Ecto neural progenitor cell (in vitro differentiated cells): ENCODE measurements around the gene NTM.

Experiments used
- DNase-seq: peaks from one replicate; pipeline ENCODE4 v3.0.0-alpha.2; 2018; ENCODE audit warnings: low spot score

Gene NTM

DNA sequence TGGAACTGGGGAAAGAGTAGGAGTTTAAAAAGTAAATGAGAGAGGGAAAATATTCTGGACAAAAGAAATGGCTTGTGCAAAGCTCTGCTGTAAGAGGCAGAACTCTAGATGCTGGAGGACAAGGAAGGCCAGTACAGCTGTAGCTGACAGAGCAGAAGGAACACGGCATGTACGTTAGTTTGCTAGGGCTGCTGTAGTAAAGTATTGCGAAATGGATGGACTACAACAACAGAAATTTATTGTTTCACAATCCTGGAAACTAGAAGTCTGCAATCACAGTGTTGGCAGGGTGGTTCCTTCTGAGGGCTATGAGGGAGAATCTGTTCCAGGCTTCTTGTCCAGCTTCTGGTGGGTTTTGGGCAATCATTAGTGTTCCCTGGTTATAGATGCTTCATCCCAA, 454.4 kb downstream of the NTM start:
- no peak for DNase-seq

DNA sequence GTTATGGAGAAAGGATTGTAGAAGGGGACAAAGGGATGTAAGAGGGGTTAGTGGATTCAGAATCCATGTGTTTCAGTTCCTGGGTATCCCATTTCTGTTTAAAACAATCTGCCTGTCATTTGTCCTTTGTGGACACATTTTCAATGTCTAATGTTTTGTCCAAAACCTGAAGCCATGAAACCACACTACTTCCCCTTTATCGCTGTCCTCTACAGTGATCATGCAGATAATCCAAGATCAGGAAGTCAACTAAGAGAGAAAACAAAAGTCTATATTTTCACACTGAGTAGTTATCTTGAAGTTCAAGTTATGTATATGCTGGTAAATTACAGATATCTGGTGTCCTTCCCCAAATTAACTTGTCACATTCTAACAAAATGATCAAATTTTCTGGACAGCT, 457.0 kb downstream of the NTM start:
- no peak for DNase-seq

DNA sequence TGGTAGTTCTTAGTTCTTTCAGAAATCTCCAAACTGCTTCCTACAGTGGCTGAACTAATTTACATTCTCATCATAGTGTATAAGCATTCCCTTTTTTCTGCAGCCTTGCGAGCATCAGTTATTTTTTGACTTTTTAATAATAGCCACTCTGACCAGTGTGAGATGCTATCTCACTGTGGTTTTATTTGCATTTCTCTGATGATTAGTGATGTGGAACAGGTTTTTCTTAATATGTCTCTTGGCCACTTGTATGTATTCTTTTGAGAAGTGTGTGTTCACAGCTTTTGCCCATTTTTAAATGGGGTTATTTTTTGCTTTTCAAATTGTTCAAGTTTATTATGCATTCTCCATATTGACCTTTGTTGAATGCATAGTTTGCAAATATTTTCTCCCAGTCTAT, 459.3 kb downstream of the NTM start:
- no peak for DNase-seq

DNA sequence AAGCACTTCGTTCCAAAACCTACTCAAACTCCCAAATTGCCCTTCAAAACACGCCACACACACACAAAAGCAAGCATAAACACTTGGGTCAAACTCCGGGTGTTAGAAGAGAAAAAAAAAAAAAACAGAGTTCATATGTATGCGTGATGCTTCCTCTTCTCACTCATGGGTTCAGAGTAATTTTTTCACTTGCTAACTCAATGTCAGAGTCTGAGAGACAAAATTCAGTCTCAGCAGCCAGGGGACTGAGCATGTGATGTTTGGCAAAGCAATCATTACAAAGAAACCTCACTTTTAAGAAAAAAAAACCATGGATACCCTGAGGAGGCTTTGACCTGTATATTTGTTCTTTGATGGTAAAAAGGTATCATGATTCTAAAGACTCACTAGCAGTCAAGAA, 461.7 kb downstream of the NTM start:
- DNase-seq, result no peak

DNA sequence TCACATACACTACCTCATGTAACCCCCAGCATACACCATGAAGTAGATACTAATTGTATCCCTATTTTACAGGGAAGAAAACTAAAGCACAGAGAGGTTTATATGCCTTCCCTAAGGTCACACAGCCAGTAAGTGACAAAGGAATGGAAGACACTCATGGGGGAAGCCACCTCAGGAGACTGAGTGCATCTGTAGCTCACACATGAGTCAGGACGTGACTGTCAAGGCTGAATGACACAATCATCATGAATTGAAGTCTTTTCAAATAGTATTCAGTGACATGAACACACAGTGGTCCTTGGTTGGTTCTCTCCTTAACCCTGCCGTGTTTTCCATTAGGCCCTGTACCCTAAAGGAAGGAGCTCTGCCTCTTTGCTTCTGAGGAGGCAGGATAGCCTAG, 463.0 kb downstream of the NTM start:
- DNase-seq, result no peak

DNA sequence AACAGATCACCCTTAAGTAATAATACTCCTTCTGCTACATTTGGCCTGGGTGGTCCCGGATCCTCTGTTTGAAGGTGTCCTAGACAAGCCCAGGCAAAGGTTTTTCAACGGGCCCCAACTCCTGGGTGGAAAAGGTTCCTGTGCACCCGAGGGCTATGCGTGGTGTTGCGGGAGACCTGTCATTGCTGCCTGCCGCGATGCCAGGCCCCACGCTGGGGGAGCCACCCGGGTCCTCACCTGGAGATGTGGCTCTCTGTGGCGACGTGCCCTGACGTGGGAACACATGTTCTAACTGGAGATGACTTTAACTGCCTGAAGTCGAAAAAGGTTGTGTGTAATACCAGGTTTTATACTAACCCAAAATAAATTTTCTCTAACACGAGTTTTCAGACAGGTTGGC, 467.1 kb downstream of the NTM start:
- DNase-seq, result no peak

DNA sequence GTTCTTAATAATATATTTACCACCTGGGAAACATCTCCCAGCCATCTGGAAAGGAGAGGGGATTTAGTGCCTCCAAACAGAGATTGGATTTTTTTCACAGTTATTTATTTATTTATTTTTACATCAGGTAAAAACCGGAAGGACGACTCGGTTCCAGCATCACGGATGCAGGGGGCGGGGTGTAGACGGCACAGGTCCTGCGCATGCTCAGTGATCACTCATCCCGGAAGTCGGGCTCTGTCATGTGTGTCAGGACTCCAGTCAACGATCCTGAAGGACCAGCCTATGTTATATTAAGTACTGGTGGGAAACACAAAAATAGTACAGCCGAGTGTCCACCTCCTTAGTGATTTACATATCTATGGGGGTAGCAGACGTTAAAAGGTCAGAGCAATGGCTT, 467.6 kb downstream of the NTM start:
- no peak for DNase-seq

DNA sequence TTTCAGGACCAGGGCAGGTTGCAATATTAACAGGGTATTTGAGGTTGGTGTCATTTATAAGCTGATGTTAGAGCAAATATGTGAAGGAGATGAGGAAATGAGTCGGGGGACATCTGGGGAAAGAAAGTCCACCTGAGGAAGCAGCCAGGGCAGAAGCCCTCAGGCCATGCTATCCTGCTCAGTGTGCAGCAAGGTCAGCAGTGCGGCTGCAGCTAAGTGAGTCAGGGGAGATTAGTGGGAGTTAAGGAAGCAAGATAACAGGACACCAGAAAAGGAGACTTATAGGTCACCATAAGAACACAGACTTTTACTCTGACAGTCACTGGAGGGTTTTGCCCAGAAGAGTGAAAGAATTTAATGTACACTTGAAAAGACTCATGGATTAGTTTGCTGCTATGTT, 468.9 kb downstream of the NTM start:
- DNase-seq, result no peak

DNA sequence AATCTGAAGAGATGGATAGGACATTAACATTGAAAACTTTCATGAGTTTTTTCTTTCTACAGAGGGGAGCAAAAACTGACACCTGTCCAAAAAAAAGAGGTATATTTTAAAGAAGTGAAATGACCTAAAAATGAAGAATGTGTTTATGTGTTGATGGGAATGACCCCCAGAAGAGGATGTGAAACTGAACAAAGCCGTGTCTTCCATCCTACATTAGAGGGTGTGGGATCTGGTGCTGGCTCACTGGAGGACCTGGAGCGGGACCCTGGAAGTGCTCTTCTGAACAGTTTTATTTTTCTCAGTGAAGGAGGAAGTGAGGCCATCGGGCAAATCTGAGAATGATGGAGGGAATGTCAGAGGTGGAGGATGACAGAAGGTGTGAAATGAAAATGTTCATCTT, 470.1 kb downstream of the NTM start:
- DNase-seq, result no peak

DNA sequence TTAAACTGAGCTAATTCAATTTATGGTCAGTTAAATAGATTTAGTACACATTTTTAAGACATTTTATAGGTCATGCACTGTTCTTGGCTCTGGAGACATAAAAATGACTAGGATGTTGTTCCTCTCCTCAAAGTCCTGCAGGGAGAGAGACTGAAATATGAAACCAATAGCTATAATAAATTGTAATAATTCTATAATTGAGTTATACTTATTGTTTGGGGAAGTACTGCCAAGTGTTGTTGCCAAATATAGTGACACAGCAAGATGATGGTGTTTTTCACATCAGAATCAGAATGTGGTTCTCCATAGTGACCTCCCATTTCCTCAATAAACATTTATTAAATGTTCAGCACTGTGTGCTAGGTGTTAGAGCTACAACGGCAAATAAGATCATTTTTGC, 470.6 kb downstream of the NTM start:
- no peak for DNase-seq

DNA sequence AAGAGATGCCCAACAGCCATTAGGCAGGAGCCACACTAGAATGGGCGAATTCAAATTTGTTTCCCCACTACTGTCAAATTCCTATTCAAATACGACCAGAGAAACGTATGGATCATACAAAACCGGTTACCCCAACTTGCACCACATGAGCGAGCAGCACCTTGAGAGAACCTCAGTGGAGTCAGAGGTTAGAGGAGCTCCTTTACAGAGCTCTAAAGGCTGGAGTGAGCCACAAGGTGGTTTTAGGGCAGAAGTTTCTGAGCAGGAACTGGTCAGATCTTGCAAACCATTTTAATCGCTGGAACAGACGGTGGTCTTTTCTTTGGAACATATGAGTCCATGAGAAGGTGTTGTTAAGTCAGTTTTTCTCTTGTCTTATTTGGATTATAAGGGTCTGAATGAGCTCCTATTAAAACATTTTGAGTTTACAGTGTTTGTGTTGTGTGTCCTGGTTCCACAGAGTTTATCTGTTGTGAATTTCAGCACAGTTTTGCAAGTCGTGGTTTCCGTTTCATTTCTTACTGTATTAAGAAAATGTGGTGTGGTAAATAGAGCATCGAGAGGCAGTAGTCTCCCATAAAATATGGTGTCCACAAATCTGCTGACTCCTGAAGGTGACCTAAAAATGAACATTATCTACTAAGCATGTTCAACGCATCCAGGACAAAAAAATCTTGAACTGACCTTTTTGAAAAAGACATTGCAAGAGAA, 471.7 kb downstream of the NTM start:
- DNase-seq, result no peak

DNA sequence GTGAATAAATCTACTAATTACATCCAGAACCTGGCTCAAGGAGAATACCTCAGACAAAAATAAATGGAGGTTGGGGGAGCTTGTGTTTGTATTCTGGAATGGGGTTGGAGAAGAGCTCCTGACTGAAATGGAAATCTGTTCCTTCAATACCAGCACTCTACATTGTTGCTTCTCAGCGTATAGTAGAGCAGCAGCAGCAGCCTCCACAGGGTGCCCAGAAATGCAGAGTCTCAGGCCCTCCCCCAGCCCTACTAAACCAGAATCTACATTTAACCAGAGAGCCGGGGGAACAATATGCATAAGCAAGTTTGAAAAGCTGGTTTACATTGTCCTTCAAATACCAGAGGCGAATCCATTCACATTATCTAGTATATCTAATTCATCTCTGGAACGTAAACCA, 474.8 kb downstream of the NTM start:
- no peak for DNase-seq

DNA sequence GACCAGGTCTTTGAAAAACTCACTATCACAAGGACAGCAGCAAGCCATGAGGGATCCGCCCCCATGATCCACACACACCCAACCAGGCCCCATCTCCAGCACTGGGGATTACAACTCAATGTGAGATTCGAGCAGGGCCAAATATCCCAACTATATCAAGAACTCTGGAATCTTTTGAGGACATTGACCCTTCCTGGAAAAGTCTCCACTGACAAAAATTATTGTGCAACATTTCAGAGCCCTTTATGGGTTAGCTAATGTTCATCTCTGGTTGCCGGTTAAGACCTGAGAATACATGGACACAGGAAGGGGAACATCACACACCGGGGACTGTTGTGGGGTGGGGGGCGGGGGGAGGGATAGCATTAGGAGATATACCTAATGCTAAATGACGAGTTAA, 479.1 kb downstream of the NTM start:
- no peak for DNase-seq

DNA sequence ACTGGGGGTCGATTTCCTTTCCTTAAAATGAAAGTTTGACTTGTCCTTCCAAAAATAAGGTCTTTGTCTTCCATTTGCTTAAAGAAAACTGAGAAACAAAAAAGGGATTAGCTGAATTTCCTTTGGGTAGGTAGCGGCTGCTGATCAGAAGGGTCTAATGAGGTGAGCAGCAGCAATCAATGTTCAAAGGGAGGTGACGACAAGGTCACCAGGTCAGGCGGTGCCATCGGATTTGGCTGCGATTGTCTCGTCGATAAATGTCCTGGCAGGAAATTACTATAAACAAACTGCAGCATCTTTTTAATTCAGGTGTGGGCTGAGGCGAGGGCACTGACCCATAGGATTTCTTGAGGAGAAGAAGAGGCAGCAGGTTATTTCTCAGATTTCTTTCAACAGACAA, 480.1 kb downstream of the NTM start:
- no peak for DNase-seq

DNA sequence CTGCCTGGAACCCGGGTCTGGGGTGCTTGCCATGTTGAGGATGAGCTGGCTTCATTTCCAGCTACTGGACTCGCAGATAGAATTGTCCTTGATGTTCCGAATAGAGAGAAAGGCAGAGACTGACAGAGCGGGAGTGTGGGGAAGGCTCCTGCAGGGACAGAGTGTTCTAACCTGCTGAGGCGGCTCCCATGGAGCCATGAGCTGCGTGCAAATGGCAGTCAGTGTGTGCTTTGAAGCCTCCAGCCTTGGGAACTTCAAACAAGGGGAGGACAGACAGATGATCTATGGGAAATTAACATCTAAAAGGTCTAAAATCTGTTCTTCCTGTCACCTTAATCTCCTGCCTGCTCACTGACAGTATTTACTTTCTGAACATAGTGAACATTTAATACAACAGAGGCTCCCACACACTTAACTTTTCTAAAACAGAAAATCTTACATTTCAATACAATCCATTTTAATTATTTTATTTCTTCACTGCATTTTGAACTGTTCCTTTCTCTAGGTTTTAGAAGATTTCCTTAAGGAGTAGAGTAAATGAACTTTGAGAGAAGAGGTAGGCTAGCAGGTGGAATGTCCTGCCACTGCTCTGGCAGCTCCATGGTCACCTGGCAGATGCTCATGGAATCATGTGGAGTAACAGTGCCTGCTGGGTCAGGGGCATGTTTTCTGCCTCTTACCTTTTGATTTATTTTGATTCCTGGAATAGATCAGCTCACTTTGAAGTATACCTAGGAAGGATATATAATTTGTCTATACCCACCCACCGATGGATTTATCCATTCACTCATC, 481.7 kb downstream of the NTM start:
- DNase-seq, result no peak

DNA sequence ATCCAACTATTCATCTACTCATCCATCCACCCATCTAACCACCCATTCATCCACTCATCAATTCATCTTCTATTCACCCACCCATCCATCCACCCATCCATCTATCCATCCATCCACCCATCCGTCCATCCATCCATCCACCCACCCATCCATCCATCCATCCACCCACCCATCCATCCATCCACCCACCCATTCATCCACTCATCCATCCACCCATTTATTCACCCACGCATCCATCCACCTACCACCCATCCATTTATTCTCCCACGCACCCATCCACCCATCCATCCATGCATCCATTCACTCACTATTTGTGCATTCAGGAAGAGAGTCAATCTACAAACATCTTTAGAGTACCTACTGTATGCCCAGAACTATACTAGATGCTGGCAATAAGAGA, 482.3 kb downstream of the NTM start:
- no peak for DNase-seq

DNA sequence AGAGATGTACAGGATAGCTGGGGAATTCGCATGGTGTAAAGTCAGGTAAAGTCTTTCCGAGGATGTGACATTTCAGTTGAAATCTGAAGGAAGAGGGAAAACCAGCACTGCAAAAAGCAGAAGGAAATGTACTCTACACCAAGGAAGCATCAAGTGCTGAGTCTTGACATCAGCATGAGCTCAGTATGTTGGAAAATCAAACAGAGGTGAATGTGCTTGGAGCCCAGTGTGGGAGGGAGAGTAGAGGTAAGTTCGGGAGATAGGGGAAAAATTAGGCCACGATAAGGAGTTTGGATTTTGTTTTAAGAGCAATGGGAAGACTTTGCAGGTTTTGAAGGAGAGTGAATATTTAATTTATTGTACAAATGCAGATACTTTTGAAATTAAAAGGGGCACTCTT, 484.0 kb downstream of the NTM start:
- no peak for DNase-seq

DNA sequence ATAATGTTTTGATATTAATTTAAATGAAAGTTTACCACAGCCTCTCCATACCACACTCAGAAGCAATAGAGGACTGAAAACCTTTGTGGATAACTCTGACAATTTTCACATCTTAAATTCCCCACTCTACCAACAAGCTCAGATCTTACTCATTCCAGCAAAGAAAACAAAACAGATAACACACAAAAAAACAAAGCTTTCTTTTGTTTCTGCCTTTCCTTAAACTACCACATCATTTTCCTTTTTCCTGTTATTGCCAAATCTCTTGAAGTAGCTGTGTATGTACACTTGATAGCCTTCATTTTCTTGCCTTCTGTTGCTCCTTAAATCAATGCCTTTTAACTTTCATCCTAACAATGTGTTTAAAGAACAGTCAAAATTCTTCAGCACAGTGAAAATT, 484.9 kb downstream of the NTM start:
- no peak for DNase-seq

DNA sequence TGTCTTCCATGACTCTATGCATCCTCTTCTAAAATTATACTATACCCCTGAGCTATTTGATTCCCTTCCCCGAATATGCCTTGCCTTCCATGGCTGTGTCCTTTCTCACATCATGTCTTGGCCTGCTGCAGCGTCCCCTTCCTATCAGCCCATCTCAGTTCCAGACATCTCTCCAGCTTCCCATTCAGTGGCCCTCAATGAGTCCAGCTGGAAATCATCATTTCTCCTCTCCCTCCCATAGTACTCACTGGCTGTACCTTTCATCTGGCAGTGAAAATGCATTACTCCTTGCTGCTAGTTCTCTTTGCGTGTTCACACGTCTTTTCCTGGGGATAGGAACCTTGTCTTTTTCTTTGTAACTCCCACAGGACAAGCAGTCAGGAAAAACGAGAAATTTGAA, 486.8 kb downstream of the NTM start:
- no peak for DNase-seq

DNA sequence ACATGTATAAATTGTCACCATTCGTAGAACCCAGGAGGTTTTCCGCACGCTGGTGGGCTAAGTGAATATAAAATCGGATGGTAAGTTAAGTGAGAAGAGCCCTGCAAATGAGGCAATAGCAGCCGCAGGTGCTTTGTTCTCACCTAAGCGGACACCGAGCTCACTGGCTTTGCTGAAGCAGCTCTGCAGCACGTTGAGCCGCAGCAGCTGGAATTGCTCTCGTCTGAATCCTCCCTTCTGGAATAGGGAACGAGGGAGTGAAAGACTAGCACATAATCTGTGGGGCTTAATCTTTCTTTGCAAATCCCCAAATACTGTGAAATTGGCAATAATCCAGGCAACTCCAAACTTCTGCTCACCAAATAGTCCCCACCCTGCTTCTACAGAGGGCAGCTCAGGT, 488.1 kb downstream of the NTM start:
- no peak for DNase-seq

DNA sequence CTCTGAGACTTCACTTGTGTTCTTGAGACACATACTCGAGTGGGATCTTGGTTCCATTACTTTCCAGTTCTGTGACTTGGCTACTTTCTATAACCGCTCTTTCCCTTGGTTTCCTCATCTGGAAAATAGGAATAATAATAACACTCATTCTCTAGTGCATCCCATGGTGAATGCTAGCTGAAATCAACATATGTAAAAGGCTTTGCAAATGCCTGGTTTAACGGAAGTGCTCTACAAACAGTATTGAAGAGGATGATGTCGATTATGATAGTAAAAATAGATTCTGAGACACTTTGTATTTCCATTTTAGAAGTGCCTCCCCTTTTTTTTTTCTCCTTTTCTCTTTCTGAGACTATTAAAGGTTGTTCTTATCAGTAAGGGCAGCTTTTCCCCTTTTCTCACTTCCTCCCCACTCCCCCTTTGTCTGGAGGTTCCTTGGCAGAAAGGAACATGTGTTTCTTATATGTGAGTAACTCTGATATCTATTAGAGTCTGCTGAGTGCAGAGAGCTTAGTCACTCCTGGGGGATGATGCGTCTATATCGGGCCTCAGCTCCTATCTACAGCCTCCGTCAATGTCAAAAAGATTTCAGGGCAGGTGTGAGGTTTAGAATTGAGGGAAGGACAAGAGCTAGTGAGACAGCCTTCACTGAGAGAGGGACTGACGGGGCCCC, 489.3 kb downstream of the NTM start:
- DNase-seq, result no peak

DNA sequence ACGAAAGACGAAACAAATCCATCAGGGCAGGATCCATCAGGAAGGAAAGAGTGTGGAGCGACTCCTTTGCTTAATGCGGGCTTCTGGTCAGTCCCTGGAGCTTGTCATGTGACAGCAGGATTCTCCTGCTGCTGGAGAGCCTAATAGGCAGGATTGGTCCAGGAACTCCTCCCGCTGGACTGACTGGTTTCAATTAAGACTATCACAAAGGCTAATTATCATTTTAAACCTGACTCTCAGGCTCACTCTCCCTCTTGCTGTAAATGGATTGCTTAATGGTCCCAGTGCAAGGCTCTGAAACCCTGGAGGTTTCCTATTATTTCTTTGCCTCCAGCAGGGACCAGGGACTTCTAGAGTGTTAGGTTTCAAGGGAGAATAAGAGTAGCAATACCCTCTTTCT, 493.8 kb downstream of the NTM start:
- no peak for DNase-seq

DNA sequence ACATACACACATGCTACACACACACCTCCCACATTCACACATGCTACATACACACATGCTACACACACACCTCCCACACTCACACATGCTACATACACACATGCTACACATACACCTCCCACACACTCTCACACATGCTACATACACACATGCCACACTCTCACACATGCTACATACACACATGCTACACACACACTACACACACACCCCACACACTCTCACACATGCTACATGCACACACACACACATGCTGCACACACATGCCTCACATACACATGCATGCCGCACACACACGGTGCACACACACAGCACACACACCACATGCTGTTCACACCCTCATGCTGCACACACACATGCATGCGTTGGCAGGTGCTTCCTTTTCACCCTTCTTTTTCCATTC, 495.4 kb downstream of the NTM start:
- no peak for DNase-seq
